22Rv1 (cell line): Measurements from ENCODE around the gene VSIG2.

Experiments used
- CTCF ChIP-seq: fragments of 450-650 bp; IDR thresholded peaks from 2 replicates; pipeline ENCODE4 v1.5.1; 2017; ENCODE audit warnings: mild to moderate bottlenecking
- ZFX ChIP-seq: fragments of 450-650 bp; IDR thresholded peaks from 2 replicates; pipeline ENCODE4 v1.6.1; 2017; ENCODE audit warnings: antibody characterized with exemption, borderline replicate concordance

- TF ChIP-seq CTCF (no peak), ZFX (no peak)
Observed at GRCh38 chr11:124753624-124754023, 1.6 kb upstream of the VSIG2 start.
